H1 (cell line): ENCODE results near the gene SMYD5.

Source experiments
- CREB1 ChIP-seq: IDR thresholded peaks from 2 replicates; pipeline ENCODE4 v1.6.1; 2012; ENCODE audit warnings: inconsistent platforms
- HDAC6 ChIP-seq: IDR thresholded peaks from one replicate; pipeline ENCODE4 v1.7.1; 2012; ENCODE audit warnings: low read depth, mild to moderate bottlenecking, inconsistent platforms, low read length, moderate library complexity
- YY1 ChIP-seq: IDR thresholded peaks from 2 replicates; pipeline ENCODE4 v1.6.1; 2011; ENCODE audit warnings: low read depth, mild to moderate bottlenecking, low read length

GRCh38 chr2:73233932-73234832 lies 20.1 kb downstream of the SMYD5 start, which contains the start of gene CCT7:
- TF ChIP-seq YY1 (0 out of 2 replicates have a peak, but pooled peaks have one; percentile 40), HDAC6 (no peak), CREB1 (peak; percentile 42)
